CMK (cell line): Measurements from ENCODE around the gene FSTL4.
"Not testable (repeated sequence)": the region's sequence is repeated elsewhere in the genome, so short reads cannot be mapped to it uniquely, and the experiment has no call there.

Experiments used
- DNase-seq: peaks from one replicate; pipeline ENCODE4 v3.0.0-alpha.2; 2010; ENCODE audit warnings: low read depth

The FSTL4 gene

DNA sequence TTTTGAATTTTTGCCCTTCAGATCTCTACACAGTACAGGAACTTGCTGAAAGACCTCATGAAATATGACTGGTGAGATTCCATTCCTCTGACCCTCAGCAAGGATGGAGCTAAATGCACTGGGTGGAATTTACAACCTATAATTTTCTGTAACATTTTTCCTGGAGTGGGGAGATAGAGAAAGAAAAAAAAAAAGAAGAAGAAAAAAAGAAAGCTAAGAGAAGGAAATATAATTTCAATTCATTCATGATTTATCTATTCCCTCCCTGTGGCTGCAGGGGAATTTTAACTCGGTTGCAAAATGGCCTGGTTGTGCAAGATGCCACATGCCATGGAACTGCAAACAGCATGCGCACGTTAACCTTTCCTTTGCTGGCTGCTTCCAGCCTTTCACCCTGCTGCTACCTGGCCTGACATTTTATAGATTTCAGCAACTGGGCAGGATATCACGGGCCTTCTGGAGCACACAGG lies 155.4 kb downstream of the FSTL4 start:
- DNase-seq: no peak

DNA sequence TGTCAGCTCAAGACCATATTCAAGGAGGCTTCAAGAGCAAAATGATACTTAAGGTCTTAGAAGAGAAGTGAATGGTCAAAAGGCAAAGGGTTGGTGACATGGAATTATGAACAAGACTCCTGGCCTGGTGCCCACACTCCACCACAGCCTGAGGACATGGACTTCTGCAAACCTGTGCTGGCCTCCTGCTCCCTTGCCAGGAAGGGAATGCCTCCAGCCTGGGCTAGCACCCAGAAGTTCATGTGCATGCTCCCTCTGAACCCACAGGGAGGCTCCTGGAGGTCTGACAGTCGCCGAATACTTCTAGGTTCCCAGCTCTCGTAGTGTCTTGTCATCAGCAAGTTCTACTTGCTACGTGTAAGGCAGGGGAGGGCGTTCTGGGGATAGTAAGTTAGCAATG lies 156.7 kb downstream of the FSTL4 start:
- no peak for DNase-seq

DNA sequence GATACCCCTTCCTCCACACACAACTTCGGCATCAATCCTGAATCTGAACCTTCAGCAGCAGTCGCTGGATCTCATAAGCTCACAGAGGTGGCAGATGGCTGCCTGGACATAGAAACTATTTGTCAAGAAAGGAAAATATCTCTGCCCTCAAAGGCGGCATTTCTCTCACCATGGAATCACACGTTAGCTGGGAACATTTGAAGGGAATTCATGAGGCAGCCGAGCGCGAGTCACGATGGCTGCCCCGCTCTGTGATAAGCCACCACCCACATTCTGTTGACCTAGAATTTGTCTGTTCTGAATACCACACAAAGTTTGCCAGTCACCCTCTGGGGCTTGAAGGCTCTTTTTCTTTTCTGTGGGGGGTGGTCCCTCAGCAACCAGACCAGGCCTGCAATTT lies 157.9 kb downstream of the FSTL4 start:
- no peak for DNase-seq

DNA sequence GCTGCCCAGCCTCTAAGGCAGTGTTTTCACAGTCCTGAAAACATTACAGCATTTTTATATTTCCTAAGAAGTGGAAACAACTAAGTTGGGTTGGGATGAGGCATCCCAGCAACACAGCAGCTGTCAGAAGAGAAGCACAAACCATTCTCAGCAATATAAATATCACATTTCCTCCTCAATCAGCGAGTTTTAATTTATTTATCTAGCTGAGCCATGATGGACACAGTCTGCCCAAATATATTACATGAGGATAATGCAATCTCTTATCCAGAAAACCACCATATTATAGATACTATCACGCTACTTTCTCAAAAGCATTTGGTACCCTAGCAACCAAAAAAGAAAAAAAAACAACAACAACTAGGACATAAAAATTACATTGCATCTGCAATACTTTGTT lies 158.5 kb downstream of the FSTL4 start:
- no peak for DNase-seq

DNA sequence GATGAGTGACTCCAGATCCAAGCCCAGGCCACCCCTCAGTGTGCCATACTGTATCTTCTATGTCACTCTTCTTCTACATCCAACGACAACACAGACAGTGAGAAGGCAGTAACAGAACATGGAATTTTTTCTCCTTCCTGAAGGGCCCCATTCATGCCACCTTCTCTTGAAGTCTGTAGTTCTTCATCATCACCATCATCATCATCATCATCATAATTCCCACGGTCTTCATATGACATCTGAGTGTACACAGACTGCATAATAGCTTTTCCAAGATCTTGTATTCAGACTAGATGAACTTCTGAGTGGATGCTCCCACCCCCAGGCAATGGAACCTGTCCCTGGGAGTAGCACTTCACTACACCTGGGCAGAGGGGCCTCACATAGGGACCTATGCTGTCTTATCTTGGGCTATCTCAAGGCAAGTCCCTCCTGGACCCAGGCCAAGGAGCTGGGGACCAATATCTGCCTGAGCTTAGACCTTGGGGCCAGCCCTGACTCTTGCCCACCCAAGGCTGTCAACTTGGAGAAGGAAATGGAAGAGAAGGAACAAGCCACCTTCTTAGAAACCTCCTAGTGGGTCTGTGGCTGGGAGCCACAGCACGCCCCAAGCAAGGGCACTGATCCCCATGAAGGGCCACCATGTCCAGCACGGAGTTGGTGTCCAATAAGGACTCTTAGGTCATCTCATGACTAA lies 159.1 kb downstream of the FSTL4 start:
- no peak for DNase-seq

DNA sequence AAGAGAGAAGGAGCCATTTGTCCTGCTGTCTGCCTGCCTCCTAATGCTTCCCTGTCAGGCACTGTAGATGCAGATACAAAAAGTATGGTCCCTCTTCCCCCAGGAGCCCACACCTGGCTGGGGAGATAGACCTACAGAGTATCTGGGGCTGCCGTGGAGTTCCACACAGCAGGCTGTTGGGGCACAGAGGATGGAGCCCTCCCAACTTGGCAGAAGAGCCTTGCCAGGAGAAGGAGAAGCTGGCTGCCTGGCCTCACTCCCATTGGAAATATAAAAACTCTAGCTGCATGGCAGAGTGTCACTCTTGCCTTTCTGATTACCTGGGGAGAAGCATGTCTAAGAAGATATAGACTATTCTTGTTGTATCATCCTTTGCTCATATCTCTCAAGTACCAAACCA lies 160.4 kb downstream of the FSTL4 start:
- DNase-seq: no peak

DNA sequence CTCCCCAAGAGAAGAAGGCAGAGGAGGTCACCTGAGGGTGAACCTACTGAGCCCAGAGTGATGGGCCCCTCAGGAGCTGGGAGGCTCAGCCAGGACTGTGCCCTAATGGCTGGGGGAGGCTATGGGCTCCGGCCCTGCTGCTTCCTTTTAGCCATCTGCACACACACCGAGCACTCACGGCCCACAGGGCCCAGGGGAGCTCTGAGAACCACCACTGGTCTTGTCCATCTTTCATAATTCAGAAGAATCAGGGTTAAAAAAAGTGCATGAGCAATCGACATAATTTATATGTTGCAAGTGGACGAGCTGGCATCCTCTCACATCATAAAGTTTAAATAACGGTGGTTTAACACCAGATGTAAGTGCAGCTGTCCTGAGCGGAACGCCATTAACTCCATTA lies 162.1 kb downstream of the FSTL4 start:
- no peak for DNase-seq

DNA sequence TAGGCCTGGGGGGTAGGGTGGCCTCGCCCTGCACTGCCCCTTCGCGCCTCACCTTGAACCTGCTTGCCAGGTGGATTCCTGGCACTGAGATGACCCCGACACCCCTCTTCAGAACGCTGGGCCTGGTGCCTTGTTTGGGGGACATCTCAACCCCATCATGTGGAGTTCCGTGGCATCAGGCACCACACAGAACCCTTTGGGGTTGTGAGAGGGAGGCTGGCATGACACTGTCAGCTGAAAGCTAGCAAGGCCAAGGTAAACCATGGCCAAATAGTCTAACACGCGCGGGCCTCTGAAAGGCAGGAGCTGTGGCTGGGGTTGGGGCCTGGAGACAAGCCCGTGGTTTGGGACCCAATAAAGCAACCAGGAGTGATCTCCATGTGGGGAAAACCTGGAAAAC lies 163.2 kb downstream of the FSTL4 start:
- no peak for DNase-seq

DNA sequence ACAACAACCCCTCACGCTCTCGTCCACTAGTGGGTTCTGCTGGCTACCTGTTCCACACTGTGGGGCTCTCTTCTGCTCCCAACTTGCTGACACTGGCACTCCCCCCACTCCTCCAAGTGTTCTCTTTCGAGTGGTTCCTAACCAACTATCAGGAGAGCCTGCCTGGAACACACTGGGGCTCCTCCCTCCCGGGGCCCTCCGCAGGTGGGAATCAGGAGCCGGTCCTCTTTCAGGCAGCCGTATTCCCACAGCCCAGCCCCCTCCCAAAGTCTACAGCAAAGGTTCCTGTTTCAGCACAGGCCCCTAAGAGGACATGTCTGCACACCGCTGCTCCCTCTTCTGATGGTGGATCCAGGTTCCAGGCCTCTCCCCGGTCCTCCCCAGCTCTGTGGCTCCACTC lies 165.9 kb downstream of the FSTL4 start:
- DNase-seq: no peak

DNA sequence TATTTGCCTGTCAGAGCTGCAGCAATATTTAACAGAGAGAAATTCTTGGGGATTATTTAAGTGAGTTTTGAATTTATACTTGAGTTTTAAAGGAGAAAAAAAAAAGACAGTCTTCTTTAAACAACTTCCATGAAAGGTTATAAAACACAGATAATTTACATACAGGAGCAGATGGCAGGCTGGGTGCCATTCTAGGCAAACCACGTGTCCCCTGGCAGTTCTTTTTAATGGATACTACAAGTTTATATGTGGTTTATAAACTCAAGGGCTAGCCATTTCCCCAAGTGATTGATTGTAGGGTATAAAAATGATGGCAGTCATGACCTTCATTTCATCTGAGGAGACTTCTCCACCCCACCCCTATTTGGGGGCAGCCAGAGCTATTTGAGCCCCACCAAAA lies 166.6 kb downstream of the FSTL4 start:
- no peak for DNase-seq

DNA sequence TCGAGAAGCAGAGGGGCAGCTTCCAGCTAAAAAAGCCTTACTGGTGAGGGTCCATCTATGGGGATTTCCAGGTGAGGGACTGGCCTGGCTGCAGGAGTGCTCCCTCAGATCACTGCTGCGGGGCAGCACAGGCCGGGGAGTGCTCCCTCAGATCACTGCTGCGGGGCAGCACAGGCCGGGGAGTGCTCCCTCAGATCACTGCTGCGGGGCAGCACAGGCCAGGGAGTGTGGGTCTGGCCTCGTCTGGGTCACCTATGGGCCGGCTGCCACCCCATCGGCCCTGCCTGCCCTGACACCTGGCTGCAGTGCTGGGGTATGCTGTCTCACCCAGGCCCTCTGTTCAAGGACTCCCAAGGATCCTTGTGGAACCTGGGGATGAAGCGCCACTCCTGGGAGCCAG lies 167.1 kb downstream of the FSTL4 start:
- not testable (repeated sequence) for DNase-seq

DNA sequence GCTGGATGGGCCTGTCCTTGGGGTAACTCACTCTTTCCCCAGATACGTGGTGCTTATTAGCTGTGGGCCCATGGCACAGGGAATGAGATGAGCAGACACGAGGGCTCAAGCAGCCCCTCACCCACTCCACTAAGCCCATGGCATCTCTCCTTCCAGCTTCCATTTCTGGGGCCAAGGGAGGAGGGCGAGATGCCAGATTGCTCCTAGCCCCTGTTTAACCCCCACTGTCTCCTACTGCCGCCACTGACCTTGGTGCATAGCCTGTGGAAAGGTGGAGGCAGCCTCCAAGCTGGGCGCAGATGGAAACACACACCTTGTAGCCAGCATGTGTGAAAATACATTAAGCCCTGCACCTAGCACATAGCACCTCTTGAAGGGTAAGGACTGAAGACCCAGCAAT lies 167.6 kb downstream of the FSTL4 start:
- no peak for DNase-seq

DNA sequence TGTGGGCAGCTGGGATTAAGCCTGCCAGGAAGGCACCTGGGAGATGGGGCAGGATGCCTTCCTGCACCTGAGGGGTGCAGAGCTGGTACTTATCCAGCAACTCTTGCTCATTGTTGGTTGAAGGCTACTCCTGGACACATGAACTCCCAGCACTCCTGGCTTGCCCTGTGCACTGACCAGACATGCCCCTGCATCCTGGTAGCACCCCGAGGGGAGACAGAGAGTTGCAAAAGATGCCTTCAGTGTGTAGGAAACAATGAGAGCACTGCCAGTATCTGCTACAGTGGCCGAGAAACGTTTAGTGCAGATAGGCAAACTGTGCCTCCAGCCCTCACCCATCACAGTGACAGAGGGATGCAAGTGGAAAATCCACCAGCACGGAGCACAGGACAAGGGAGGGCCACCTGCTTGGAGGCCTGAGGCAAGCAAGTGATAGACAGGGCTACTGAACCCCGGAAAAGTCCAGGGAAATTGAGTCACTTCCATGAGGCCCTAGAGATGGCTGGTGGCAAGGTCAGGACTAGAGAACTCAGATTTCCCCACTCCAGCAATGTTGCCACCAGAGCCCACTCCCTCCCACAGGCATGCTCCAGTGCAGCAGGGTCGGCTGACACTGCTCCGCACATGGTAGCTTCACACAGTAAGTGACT lies 171.1 kb downstream of the FSTL4 start:
- DNase-seq: no peak

DNA sequence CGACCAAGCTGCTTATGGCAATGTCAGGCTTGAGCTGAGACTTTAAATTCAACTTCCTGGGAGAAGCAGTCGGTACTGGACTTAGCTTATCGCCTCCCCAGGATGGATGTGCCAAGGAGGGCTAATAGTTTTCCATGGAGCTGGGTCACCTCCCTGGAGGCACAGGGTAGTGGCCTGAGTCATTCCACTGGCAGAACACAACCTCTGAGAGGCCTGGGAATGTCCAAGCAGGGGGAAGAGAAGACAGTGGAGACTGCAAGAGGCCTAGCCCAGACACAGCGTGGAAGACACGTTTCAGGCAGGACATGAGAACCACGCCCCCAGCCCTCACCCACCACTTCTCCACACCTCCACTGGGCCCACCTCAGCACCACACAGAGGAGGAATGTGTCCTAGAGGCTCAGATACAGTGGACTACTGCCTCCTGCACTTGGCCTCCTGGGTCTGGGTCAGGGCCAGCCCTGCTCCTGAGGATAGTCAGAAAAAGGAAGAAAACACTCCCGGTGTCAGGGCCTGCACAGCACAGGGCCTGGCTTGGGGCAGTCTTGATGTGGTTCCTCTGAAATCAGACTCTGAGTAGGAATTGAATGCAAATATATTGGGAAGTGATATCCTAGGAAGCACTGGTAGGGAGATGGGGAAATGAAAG lies 171.8 kb downstream of the FSTL4 start:
- DNase-seq: no peak

DNA sequence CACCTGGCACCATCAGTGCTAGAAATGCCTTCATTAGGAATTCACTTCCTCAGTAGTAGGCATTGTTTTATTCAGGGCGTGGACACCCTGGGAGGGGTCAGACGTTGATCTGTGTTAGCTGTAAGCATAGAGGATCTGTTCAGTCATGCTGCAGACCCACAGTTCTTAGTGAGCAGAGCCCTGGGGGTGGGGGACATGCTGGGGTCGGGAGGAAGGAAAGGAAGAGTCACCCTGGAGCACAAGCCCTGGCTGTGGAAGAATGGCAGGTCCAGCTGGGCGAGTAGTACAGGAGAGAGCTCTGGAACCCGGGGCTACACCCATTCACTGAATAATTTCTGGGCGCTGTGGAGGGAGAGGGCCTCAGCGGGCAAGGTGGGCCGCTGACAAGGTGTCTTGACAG lies 172.5 kb downstream of the FSTL4 start:
- no peak for DNase-seq

DNA sequence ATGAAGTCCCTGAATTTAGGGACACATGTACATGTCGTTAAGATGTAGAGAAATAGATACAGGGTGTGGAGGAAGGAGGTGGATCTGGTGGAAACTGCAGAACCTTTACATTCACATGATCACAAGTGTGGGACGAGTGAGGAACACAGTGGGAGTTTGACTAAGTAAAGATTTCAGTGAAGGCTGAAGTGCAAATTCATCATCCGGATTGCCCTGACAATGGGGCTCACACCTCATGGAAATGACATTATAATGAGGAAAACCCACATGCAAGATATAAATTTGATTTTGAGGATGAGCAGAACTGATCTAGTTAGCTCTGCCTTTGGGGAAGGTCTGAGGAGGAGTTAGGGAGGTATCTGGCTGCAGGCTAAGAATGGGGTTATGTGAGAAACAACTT lies 173.9 kb downstream of the FSTL4 start:
- DNase-seq: no peak

DNA sequence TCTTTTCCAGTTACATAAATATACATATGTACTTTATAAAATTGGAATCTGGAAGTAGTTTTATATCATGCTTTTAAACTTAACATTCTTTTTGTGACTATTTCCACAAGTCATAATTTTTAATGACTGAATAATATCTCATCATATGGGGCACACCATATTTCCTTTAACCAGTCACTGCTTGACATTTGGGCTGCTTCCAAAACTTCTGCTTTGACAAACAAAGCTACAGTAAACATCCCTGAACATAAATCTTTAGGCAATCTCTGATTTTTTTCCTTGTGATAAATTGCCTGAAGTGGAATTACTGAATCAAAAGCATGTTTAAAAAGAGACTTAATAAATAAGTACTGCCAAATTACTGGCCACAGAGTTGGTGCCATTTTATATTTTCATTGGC lies 178.0 kb downstream of the FSTL4 start:
- DNase-seq: no peak

DNA sequence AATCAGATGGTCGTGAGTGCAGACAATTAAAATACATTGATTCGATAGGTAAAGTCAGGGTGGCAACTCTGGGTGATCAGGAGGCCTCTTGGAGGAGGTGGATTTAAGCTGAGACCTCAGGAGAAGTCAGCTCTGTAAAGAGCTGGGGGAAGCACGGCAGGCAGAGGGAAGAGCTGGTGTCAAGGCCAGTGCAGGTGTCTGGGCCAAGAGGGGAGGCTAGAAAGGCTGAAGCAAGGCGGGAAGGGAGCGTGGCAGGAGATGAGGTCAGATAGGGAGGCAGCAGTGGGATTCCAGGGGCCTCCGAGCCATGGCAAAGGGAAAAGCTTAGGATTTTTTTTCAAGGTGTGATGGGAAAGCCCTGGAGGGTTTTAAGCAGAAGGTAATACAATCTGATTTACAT lies 178.7 kb downstream of the FSTL4 start:
- no peak for DNase-seq

DNA sequence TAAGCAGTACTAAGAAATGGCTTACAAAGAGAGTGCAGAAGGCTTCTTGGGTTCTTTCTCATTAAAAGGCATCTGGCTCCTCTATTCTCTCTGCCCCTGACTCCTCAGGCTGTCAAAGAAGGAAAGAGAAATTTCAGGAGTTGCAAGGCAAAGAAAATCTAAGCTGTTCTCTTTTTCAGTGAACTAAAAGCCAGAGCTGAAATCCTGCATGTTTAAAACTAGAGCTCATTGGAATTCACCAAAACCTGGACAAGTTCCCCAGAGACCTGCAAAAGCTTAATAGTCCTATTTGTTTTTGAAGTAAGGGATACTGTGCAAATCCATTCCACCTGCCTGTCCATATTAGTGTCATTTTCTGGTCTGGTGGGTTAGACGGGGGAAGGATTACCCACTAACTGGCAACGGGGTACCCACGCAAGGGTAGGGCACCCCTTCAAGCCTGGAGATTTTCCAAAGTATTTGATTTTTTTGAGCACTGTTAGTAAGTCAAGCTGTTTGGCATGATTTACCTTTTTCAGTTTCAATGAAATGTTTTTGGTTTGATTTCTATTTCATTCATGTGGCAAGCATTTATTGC lies 179.3 kb downstream of the FSTL4 start:
- DNase-seq: no peak

DNA sequence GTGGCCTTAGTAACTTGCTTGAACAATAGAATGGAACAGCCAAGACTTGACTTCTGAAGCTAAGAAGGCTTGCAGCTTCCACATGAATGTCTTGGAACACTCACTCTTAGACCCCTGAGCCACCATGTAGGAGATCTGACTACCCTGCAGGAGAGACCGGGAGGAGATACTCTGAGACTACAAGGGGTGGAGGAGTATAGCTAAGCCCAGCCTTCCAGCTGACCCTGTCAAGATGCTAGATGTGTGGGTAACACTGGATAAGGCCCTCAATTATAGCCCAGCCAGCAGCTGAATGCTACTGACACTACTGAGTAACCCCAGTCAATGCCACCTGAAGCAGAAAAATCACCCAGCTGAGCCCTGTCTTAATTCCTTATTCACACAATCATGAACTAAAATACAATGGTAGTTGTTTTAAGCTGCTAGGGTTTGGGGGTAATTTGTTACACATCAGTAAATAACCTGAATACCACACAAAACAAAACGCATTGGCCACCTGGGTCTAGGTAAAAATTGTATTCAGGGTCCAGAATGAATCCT lies 180.9 kb downstream of the FSTL4 start:
- DNase-seq: no peak

DNA sequence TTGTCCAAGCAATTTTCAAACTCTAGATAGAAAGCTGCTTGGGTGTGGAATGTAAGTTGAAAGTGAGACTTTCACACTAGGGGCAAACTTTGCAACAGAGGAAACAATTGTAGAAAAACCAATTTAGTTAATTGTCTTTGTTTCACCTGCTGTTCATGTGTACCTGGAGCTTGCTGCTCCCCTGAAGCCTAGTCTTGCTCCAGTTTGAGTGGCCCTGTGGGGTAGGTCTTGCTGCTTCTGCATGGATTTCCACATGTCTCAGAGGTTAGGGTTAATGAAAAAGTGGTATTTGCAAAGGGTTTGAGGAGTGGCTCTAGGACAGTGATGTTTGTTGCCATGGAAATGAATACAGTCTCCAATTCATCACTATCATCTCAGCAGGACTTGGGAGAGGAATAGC lies 182.2 kb downstream of the FSTL4 start:
- DNase-seq: no peak

DNA sequence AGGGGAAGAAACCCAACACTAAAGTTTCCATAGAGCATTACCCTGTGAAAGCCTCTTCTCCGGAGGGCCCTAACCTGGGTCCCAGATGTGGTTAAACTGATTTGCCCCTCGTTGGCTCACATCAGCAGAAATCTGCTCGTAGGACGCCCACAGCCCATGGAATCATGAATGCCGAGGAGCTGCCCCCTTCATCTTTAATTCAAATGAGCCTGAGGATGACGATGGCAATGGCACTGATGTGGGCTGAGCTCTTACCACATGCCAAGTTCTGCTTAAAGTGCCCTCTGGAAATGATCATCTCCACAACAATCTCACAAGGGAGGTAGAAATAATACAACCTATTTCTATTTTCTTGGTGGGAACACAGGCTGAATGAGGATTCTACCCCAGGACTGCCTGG lies 183.3 kb downstream of the FSTL4 start:
- DNase-seq: no peak

DNA sequence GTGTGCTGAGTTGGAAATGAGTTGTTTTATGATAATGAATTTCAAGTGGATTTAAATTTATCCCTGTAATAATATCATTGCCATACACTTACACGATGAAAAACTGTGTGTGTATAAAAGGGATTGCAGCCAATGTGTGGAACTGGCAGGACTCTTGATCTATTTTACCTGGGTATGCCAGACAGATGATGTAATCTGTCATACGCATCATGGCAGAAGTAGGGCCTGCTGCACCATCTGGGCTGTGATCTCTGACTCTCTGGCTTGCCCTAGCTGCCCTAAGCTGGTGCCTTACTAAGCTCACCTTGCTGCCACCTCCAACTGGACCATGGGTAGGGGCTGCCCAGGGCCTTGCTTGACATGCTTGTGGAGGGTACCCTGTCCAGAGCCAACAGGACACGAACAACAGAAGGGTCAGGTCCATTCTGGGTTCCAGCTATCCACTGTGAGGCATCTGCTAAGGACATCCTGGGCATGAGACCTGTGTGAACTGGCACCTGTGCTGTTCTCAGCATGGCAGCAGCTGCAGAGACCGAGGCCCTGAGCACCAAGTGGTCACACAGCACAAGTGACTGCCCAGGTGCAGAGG lies 184.2 kb downstream of the FSTL4 start:
- DNase-seq: no peak
